Mucosa of descending colon (tissue), 3 donors: ENCODE measurements around the gene TULP3. TPM values are rescaled to one million over a fixed set of nuclear protein-coding genes. Genes with fewer than 3 reads are reported as not detected.

ENCODE experiments used
- ATAC-seq: fragments of 200-7000 bp; cut with Tn5 transposase; one replicate; pipeline ENCODE4 v1.9.1; 2020; ENCODE audit warnings: mild to moderate bottlenecking, moderate library complexity
- DNase-seq, 3 donors: peaks; one replicate each; pipeline ENCODE4 v3.0.0-alpha.2; 2020
- H3K36me3 ChIP-seq: fragments of 200-600 bp; one replicate; pipeline ENCODE4 v1.8.0; 2021; ENCODE audit warnings: low read depth, mild to moderate bottlenecking
- H3K4me1 ChIP-seq: fragments of 200-600 bp; one replicate; pipeline ENCODE4 v1.8.0; 2021; ENCODE audit warnings: low read depth, mild to moderate bottlenecking
- H3K4me3 ChIP-seq: fragments of 200-600 bp; one replicate; pipeline ENCODE4 v1.8.0; 2021; ENCODE audit warnings: mild to moderate bottlenecking
- H3K9me3 ChIP-seq: fragments of 200-600 bp; one replicate; pipeline ENCODE4 v1.8.0; 2021; ENCODE audit warnings: mild to moderate bottlenecking
- CTCF ChIP-seq: fragments of 200-600 bp; IDR thresholded peaks from one replicate; pipeline ENCODE4 v1.8.0; 2022; ENCODE audit warnings: antibody characterized with exemption, mild to moderate bottlenecking
- intact Hi-C, 2 donors: fragments of 100-400 bp; cut with DNase I in 1 of 2; cut with micrococcal nuclease in 1 of 2; formaldehyde crosslinking; loops; one replicate each; pipeline versions ENCODE4 v1.11.0 to v1.11.1; 2022; cut with DNase I, micrococcal nuclease
- total RNA-seq, 3 donors: library from RNA; stranded (reverse); fragmentation: NEBNext Ultra II Directional in 2 of 3; extraction: Animal tissue kit (Norgen Biotek cat#: 25700) in 2 of 3; gene quantifications; one replicate each; pipeline versions ENCODE4 v1.2.1 to v1.2.4, GENCODE V29; 2021 to 2023
- donor health status: DM: no; HTN: no; CAD: no; lungs with moderate emphysema.
- donor health status: DM: no; HTN: no; CAD: no.
- donor health status: DM: no; HTN: yes; CAD: no.

The TULP3 gene
- total RNA-seq, 3 donors from 2014 or later: 7.9 to 18.2 (median 8.2) TPM

DNA sequence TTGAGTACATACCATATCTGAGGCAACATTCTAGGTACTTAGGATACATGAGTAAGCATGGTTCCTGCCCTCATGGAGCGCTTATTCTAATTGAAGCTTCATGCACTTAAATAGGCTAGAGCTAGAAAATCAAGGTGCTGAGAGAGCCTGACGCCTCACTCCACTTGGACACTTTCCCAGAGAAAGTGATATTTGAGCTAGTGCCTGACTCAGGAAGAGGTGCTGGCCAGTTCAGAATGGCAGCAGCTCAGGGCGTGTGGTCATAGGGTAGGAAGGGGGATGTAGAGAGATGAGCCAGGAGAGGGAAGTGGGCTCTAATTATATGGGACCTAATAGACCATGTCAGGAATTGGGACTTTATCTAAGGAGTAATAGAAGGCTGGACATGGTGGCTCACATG lies 33.3 kb downstream of the TULP3 start:
- TF ChIP-seq CTCF: no peak
- H3K9me3 ChIP-seq: no peaks in the 10 kb centered on the region
- DNase-seq (no peak), ATAC-seq (no peak)
- H3K4me3 ChIP-seq: no peak overlapping the region
- intact Hi-C loops: no loop called here
- H3K36me3 ChIP-seq: no peaks in the 10 kb centered on the region
- H3K4me1 ChIP-seq: no peaks in the 10 kb centered on the region

GRCh38 chr12:2925322-2925995 lies 34.8 kb downstream of the TULP3 start:
- intact Hi-C loops: no loop called here
- ATAC-seq (no peak), DNase-seq (no peak)
- no peak overlapping the region for H3K4me3 ChIP-seq
- no peaks in the 10 kb centered on the region for H3K36me3 ChIP-seq
- no peaks in the 10 kb centered on the region for H3K4me1 ChIP-seq
- H3K9me3 ChIP-seq: no peaks in the 10 kb centered on the region
- TF ChIP-seq CTCF: no peak

DNA sequence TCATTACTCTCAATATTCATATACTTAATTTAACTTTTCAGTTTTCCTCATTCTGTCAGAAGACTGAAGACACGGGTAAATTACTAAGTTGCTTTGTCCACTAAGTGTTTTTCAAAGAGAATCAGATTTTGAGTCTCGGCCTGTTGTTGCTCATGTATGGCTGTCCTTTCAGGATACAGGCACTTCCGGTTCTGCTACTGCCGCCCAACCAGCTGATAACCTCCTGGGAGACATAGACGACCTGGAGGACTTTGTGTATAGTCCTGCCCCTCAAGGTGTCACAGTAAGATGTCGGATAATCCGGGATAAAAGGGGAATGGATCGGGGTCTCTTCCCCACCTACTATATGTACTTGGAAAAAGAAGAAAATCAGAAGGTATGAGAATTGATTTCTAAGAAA lies 40.2 kb downstream of the TULP3 start:
- no peak for TF ChIP-seq CTCF
- H3K4me1 ChIP-seq: no peaks in the 10 kb centered on the region
- no peaks in the 10 kb centered on the region for H3K9me3 ChIP-seq
- no peaks in the 10 kb centered on the region for H3K36me3 ChIP-seq
- no peak for DNase-seq
- no peak for ATAC-seq
- intact Hi-C loops: no loop called here
- no peak overlapping the region for H3K4me3 ChIP-seq

- no peaks in the 10 kb centered on the region for H3K36me3 ChIP-seq
- no peaks in the 10 kb centered on the region for H3K4me1 ChIP-seq
- no peaks in the 10 kb centered on the region for H3K9me3 ChIP-seq
- DNase-seq (no peak), ATAC-seq (no peak)
- no peak overlapping the region for H3K4me3 ChIP-seq
- intact Hi-C loops: no loop called here
- no peak for TF ChIP-seq CTCF
These were observed 42.9 kb downstream of the TULP3 start for GRCh38 chr12:2933586-2933985.

GRCh38 chr12:2934371-2934770 lies 43.7 kb downstream of the TULP3 start:
- intact Hi-C loops: no loop called here
- ATAC-seq: no peak
- Histone ChIP-seq H3K9me3 (no peaks in the 10 kb centered on the region), H3K4me1 (no peaks in the 10 kb centered on the region), H3K36me3 (no peaks in the 10 kb centered on the region), H3K4me3 (no peak overlapping the region)
- no peak for DNase-seq
- no peak for TF ChIP-seq CTCF

DNA sequence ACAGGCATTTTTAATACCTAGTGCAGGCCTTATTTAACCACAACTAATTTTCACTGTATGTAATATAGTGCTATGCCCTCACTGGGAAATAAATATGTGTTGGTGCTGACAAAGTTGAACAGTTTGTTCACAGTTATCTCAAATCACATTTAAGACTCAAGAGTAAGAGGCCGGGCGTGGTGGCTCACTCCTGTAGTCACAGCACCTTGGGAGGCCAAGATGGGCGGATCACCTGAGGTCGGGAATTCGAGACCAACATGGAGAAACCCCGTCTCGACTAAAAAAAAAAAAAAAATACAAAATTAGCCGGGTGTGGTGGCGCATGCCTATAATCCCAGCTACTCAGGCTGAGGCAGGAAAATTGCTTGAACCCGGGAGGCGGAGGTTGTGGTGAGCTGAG lies 45.6 kb downstream of the TULP3 start:
- no peak for TF ChIP-seq CTCF
- Histone ChIP-seq H3K4me1 (no peaks in the 10 kb centered on the region), H3K36me3 (no peaks in the 10 kb centered on the region), H3K9me3 (no peaks in the 10 kb centered on the region), H3K4me3 (no peak overlapping the region)
- ATAC-seq (no peak), DNase-seq (no peak)
- intact Hi-C loops: no loop called here
